C4-2B (cell line): ENCODE data around the gene PYROXD2.

ENCODE experiments used
- CTCF ChIP-seq: fragments of 450-650 bp; conservative IDR thresholded peaks from 2 replicates; pipeline ENCODE4 v1.5.1; 2017; ENCODE audit warnings: mild to moderate bottlenecking
- ZFX ChIP-seq: fragments of 450-650 bp; IDR thresholded peaks from 2 replicates; pipeline ENCODE4 v1.6.1; 2017

- TF ChIP-seq CTCF (no peak), ZFX (no peak)
Measured at GRCh38 chr10:98384531-98385133, 30.4 kb downstream of the PYROXD2 start.
